Measurements from ENCODE around the gene CKMT2. TPM values are rescaled to one million over a fixed set of nuclear protein-coding genes. Genes with fewer than 3 reads are reported as not detected.

CKMT2 gene
- total RNA-seq, 1 donor from 2014 or later: 0.81 TPM

GRCh38 chr5:81314581-81314980 is 81.5 kb downstream of the CKMT2 start:
- Mint-ChIP-seq H3K27ac (ENCODE audit: unreplicated experiment) (no peak overlapping the region), H3K4me1 (ENCODE audit: low read depth, unreplicated experiment) (peaks cover 2% of the 10 kb centered on the region), H3K9me3 (ENCODE audit: unreplicated experiment) (no peaks in the 10 kb centered on the region), H3K4me3 (ENCODE audit: unreplicated experiment) (no peak overlapping the region), H3K27me3 (ENCODE audit: unreplicated experiment) (peaks cover 1% of the 10 kb centered on the region), H3K36me3 (ENCODE audit: unreplicated experiment) (no peaks in the 10 kb centered on the region)
- no peak for TF ChIP-seq CTCF (IDR thresholded peaks at IDR 0.05; ENCODE audit: partially characterized antibody, unreplicated experiment)
- no peak for DNase-seq

DNA sequence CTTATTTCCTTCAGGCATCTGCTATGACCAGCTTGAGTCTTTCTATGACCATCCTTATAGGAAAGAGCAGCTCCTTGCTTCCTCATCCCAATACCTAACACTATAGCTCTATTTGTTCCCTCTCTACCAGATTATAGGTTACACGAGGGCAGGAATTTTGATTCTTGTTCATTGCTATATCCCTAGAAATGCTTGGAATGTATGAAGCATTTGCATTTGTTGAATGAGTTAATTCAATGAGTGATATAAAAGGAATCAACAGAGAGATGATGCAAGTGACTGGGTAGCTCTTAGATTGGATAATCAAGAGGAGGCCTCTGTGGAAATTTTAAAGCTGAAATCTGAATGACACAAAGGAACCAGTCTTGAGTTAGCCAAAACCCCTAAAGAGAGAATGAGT is 82.2 kb downstream of the CKMT2 start:
- peaks cover 1% of the 10 kb centered on the region for H3K27me3 Mint-ChIP-seq (ENCODE audit: unreplicated experiment)
- no peak overlapping the region for H3K27ac Mint-ChIP-seq (ENCODE audit: unreplicated experiment)
- no peaks in the 10 kb centered on the region for H3K9me3 Mint-ChIP-seq (ENCODE audit: unreplicated experiment)
- H3K36me3 Mint-ChIP-seq (ENCODE audit: unreplicated experiment): no peaks in the 10 kb centered on the region
- no peak for TF ChIP-seq CTCF (IDR thresholded peaks at IDR 0.05; ENCODE audit: partially characterized antibody, unreplicated experiment)
- DNase-seq: no peak
- H3K4me3 Mint-ChIP-seq (ENCODE audit: unreplicated experiment): no peak overlapping the region
- peaks cover 2% of the 10 kb centered on the region for H3K4me1 Mint-ChIP-seq (ENCODE audit: low read depth, unreplicated experiment)

- Mint-ChIP-seq H3K9me3 (ENCODE audit: unreplicated experiment) (no peaks in the 10 kb centered on the region), H3K27ac (ENCODE audit: unreplicated experiment) (no peak overlapping the region), H3K4me3 (ENCODE audit: unreplicated experiment) (no peak overlapping the region), H3K27me3 (ENCODE audit: unreplicated experiment) (peaks cover 1% of the 10 kb centered on the region), H3K4me1 (ENCODE audit: low read depth, unreplicated experiment) (peaks cover 2% of the 10 kb centered on the region), H3K36me3 (ENCODE audit: unreplicated experiment) (no peaks in the 10 kb centered on the region)
- TF ChIP-seq CTCF (IDR thresholded peaks at IDR 0.05; ENCODE audit: partially characterized antibody, unreplicated experiment): no peak
- no peak for DNase-seq
Measured at GRCh38 chr5:81315830-81316229, 82.7 kb downstream of the CKMT2 start.

Other genes starting within 250 kb of the CKMT2 start
- gene ZCCHC9, start 68.3 kb downstream of the CKMT2 start, total RNA-seq (ENCODE audit: unreplicated experiment): 14.8 TPM
- not detected for gene ACOT12, start 160.8 kb downstream of the CKMT2 start, total RNA-seq (ENCODE audit: unreplicated experiment)